GM12872 (cell line): ENCODE data around the gene SUPT3H.

Experiments
- CTCF ChIP-seq: IDR thresholded peaks from 3 replicates; pipeline ENCODE4 v1.5.1; 2011; ENCODE audit warnings: low read depth, mild to moderate bottlenecking, low read length, moderate library complexity; ENCODE audit not compliant: insufficient read depth

The SUPT3H gene

GRCh38 chr6:45297320-45297719 is 80.4 kb downstream of the SUPT3H start:
- no peak for TF ChIP-seq CTCF

GRCh38 chr6:45293306-45293705 is 84.4 kb downstream of the SUPT3H start:
- TF ChIP-seq CTCF: no peak

DNA sequence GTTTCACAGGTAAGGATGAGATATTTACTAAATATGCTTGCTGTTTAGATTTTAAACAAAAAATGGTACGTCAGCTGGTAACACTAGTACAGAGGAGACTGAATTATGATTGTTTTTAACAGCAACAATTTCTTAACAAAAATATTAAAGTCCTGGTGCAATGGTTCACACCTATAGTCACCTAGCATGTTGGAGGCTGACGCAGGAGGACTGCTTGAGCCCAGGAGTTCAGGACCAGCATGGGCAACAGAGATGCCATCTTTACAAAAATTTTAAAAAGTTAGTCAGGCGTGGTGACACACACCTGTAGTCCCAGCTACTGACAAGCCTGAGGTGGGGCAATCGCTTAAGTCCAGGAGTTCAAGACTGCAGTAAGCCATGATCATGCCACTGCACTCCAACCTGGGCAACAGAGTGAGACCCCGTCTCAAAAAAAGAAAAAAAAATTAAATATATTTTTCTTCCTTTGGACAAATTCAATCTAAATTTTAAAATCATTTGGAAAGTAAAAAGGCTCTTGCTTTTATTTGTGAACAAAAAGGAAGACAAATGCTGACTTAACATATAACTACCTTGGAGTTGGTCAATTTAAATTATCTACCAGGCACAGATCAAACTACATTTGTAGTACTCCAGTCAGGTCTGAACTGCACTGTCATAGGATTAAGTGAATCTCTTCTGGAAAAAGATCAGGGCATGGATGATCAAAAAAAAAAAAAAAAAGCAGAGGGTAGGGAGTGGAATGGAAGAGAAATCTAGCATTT is 87.8 kb downstream of the SUPT3H start:
- no peak for TF ChIP-seq CTCF

DNA sequence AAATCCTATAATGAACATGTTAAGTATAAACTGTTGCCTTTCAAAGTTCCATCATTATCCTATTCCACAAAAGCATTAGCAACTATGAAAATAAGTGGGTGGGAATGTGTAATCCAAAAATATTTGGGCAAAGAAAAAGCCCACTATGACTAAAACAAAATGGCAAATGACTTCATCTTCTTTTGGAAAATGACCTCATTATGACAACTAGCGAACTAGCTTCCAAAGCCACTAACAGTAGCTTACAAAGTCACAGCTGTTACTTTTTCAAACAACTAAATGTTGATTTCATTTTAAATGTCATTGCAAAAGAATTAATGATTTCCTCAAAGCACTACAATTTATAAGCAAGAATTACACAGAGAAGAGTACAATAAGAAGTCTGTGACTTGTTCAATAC is 99.4 kb downstream of the SUPT3H start:
- TF ChIP-seq CTCF: no peak

- no peak for TF ChIP-seq CTCF
These were observed 102.4 kb downstream of the SUPT3H start for GRCh38 chr6:45275358-45275757.

- no peak for TF ChIP-seq CTCF
These were observed 105.1 kb downstream of the SUPT3H start for GRCh38 chr6:45272626-45273025.

- TF ChIP-seq CTCF: no peak
These were observed 112.5 kb downstream of the SUPT3H start for GRCh38 chr6:45265246-45265645.
